Measurements from ENCODE around the gene ATP8A2.

Gene ATP8A2

GRCh38 chr13:25462301-25463125 lies 90.7 kb downstream of the ATP8A2 start:
- Histone ChIP-seq H3K9me3 (ENCODE audit: control insufficient read depth, insufficient read depth, low read length) (no peaks in the 10 kb centered on the region), H3K4me3 (ENCODE audit: low read depth, low read length) (no peak overlapping the region), H3K27me3 (ENCODE audit: control insufficient read depth, insufficient read depth, low read length) (no peaks in the 10 kb centered on the region), H3K27ac (ENCODE audit: low read depth, low read length) (no peak overlapping the region), H3K4me1 (ENCODE audit: control insufficient read depth, insufficient read depth, low read length) (no peaks in the 10 kb centered on the region), H3K36me3 (ENCODE audit: control insufficient read depth, insufficient read depth, low read length) (no peaks in the 10 kb centered on the region), H3K9ac (ENCODE audit: low read depth, low read length) (no peak overlapping the region)

DNA sequence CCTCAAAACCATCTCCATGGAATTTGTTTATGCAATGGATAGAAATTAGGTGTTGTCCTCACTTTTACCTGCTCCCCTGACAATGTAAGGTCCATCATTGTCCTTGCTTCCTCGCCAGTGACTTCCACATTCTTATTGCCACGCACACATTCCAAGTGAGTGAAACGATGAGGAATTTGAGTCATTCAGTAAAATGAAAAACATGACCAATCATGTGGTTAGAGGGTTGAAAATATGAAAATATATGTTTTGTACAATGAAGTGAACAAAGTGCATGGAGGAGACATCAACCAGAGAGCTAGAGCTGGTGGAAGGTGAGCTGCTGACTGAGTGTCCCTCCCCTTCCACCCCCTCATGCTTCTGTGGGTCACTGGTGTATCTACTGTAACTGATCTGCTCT lies 91.7 kb downstream of the ATP8A2 start:
- 0 out of 2 replicates have a peak, but pooled peaks cover 3% of the 10 kb centered on the region for H3K4me1 ChIP-seq (ENCODE audit: control insufficient read depth, insufficient read depth, low read length)
- H3K36me3 ChIP-seq (ENCODE audit: control insufficient read depth, insufficient read depth, low read length): no peaks in the 10 kb centered on the region
- H3K27ac ChIP-seq (ENCODE audit: low read depth, low read length): no peak overlapping the region
- H3K4me3 ChIP-seq (ENCODE audit: low read depth, low read length): no peak overlapping the region
- H3K9ac ChIP-seq (ENCODE audit: low read depth, low read length): no peak overlapping the region
- H3K27me3 ChIP-seq (ENCODE audit: control insufficient read depth, insufficient read depth, low read length): peaks cover 6% of the 10 kb centered on the region
- no peaks in the 10 kb centered on the region for H3K9me3 ChIP-seq (ENCODE audit: control insufficient read depth, insufficient read depth, low read length)

- Histone ChIP-seq H3K9ac (ENCODE audit: low read depth, low read length) (no peak overlapping the region), H3K4me1 (ENCODE audit: control insufficient read depth, insufficient read depth, low read length) (0 out of 2 replicates have a peak, but pooled peaks cover 3% of the 10 kb centered on the region), H3K36me3 (ENCODE audit: control insufficient read depth, insufficient read depth, low read length) (no peaks in the 10 kb centered on the region), H3K27me3 (ENCODE audit: control insufficient read depth, insufficient read depth, low read length) (peaks cover 26% of the 10 kb centered on the region), H3K4me3 (ENCODE audit: low read depth, low read length) (no peak overlapping the region), H3K27ac (ENCODE audit: low read depth, low read length) (no peak overlapping the region), H3K9me3 (ENCODE audit: control insufficient read depth, insufficient read depth, low read length) (no peaks in the 10 kb centered on the region)
These were observed 95.1 kb downstream of the ATP8A2 start for GRCh38 chr13:25466880-25467279.

GRCh38 chr13:25468325-25469168 lies 96.8 kb downstream of the ATP8A2 start:
- peaks cover 26% of the 10 kb centered on the region for H3K27me3 ChIP-seq (ENCODE audit: control insufficient read depth, insufficient read depth, low read length)
- H3K4me1 ChIP-seq (ENCODE audit: control insufficient read depth, insufficient read depth, low read length): 0 out of 2 replicates have a peak, but pooled peaks cover 3% of the 10 kb centered on the region
- H3K4me3 ChIP-seq (ENCODE audit: low read depth, low read length): peak overlapping the region; percentile 91
- no peaks in the 10 kb centered on the region for H3K36me3 ChIP-seq (ENCODE audit: control insufficient read depth, insufficient read depth, low read length)
- no peak overlapping the region for H3K27ac ChIP-seq (ENCODE audit: low read depth, low read length)
- H3K9ac ChIP-seq (ENCODE audit: low read depth, low read length): peak overlapping the region; percentile 51; the same call in 1 of the 2 replicates
- no peaks in the 10 kb centered on the region for H3K9me3 ChIP-seq (ENCODE audit: control insufficient read depth, insufficient read depth, low read length)

DNA sequence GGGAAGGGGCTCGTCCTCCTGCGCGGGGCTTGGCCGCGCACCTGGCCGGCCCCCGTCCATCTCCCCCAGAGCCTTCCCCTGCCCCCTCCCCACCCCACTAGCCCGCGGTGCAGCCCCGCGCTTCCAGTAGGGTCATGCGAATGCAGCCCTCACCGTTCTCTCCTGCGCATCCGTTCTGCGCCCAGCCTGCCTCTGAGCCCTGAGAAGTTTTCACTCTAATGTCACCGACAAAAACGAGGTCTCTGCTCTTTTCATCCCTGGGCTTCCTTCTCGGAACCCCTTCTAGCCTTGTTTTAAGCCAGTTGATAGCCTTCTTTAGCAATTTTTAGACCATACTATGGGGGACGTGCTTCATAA lies 97.4 kb downstream of the ATP8A2 start:
- H3K4me3 ChIP-seq (ENCODE audit: low read depth, low read length): peak overlapping the region; percentile 91
- H3K27ac ChIP-seq (ENCODE audit: low read depth, low read length): no peak overlapping the region
- 0 out of 2 replicates have a peak, but pooled peaks cover 3% of the 10 kb centered on the region for H3K4me1 ChIP-seq (ENCODE audit: control insufficient read depth, insufficient read depth, low read length)
- no peaks in the 10 kb centered on the region for H3K36me3 ChIP-seq (ENCODE audit: control insufficient read depth, insufficient read depth, low read length)
- H3K9ac ChIP-seq (ENCODE audit: low read depth, low read length): no peak overlapping the region
- H3K9me3 ChIP-seq (ENCODE audit: control insufficient read depth, insufficient read depth, low read length): no peaks in the 10 kb centered on the region
- H3K27me3 ChIP-seq (ENCODE audit: control insufficient read depth, insufficient read depth, low read length): peaks cover 26% of the 10 kb centered on the region

DNA sequence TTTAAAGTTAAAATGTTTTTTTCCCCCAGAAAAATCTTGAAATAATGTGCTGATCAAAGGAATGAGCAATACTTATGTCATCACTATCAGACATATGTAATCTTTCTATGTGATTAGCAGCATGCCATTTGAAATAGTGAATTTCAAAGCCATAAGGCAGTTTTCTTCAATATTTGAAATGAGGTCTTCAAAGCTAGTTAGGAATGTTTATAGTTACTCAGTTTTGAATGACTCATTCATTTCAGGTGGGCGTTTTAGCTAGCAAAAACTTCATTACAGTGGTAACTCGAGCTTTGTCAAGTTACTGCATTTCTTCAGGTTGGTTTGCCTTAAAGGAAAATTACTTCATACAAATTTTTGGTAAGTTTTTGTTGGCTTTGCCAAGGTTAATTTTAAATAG lies 102.1 kb downstream of the ATP8A2 start:
- Histone ChIP-seq H3K9ac (ENCODE audit: low read depth, low read length) (no peak overlapping the region), H3K36me3 (ENCODE audit: control insufficient read depth, insufficient read depth, low read length) (no peaks in the 10 kb centered on the region), H3K4me3 (ENCODE audit: low read depth, low read length) (no peak overlapping the region), H3K27ac (ENCODE audit: low read depth, low read length) (no peak overlapping the region), H3K27me3 (ENCODE audit: control insufficient read depth, insufficient read depth, low read length) (peaks cover 20% of the 10 kb centered on the region), H3K9me3 (ENCODE audit: control insufficient read depth, insufficient read depth, low read length) (no peaks in the 10 kb centered on the region), H3K4me1 (ENCODE audit: control insufficient read depth, insufficient read depth, low read length) (peaks cover 11% of the 10 kb centered on the region)

GRCh38 chr13:25478186-25478585 lies 106.4 kb downstream of the ATP8A2 start:
- H3K27ac ChIP-seq (ENCODE audit: low read depth, low read length): peak overlapping the region; percentile 93
- peak overlapping the region; percentile 22; the same call in 1 of the 2 replicates for H3K4me3 ChIP-seq (ENCODE audit: low read depth, low read length)
- no peaks in the 10 kb centered on the region for H3K27me3 ChIP-seq (ENCODE audit: control insufficient read depth, insufficient read depth, low read length)
- H3K9me3 ChIP-seq (ENCODE audit: control insufficient read depth, insufficient read depth, low read length): peaks cover 14% of the 10 kb centered on the region
- peaks cover 11% of the 10 kb centered on the region for H3K4me1 ChIP-seq (ENCODE audit: control insufficient read depth, insufficient read depth, low read length)
- H3K36me3 ChIP-seq (ENCODE audit: control insufficient read depth, insufficient read depth, low read length): no peaks in the 10 kb centered on the region
- H3K9ac ChIP-seq (ENCODE audit: low read depth, low read length): peak overlapping the region; percentile 34; the same call in 1 of the 2 replicates

DNA sequence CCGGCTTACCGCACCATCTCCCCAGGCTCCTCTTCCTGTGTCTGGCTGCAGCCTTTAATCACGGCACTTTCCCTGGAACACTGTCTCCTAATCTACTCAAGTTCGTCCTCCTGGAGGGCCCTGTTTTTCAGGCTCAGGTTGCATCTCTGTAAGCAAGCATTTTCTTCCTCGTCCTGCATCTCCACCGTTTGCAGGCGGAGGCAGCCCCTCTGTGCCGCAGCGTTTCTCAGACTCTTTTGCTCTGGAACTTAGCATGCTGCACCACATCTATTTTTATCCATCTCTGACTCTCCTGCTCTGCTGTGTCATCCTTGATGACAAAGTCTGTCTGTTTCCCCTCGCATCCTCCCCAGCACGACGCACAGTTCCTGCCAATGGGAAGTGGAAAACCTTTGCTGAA lies 117.5 kb downstream of the ATP8A2 start:
- no peak overlapping the region for H3K4me3 ChIP-seq (ENCODE audit: low read depth, low read length)
- H3K27ac ChIP-seq (ENCODE audit: low read depth, low read length): no peak overlapping the region
- H3K9me3 ChIP-seq (ENCODE audit: control insufficient read depth, insufficient read depth, low read length): no peaks in the 10 kb centered on the region
- no peaks in the 10 kb centered on the region for H3K27me3 ChIP-seq (ENCODE audit: control insufficient read depth, insufficient read depth, low read length)
- H3K9ac ChIP-seq (ENCODE audit: low read depth, low read length): no peak overlapping the region
- no peaks in the 10 kb centered on the region for H3K36me3 ChIP-seq (ENCODE audit: control insufficient read depth, insufficient read depth, low read length)
- H3K4me1 ChIP-seq (ENCODE audit: control insufficient read depth, insufficient read depth, low read length): peaks cover 12% of the 10 kb centered on the region; the same call in 1 of the 2 replicates

GRCh38 chr13:25490236-25490635 lies 118.5 kb downstream of the ATP8A2 start:
- Histone ChIP-seq H3K9me3 (ENCODE audit: control insufficient read depth, insufficient read depth, low read length) (no peaks in the 10 kb centered on the region), H3K27ac (ENCODE audit: low read depth, low read length) (no peak overlapping the region), H3K9ac (ENCODE audit: low read depth, low read length) (no peak overlapping the region), H3K4me1 (ENCODE audit: control insufficient read depth, insufficient read depth, low read length) (peaks cover 17% of the 10 kb centered on the region; the same call in 1 of the 2 replicates), H3K36me3 (ENCODE audit: control insufficient read depth, insufficient read depth, low read length) (no peaks in the 10 kb centered on the region), H3K27me3 (ENCODE audit: control insufficient read depth, insufficient read depth, low read length) (no peaks in the 10 kb centered on the region), H3K4me3 (ENCODE audit: low read depth, low read length) (no peak overlapping the region)

GRCh38 chr13:25493931-25494640 lies 122.3 kb downstream of the ATP8A2 start:
- H3K4me3 ChIP-seq (ENCODE audit: low read depth, low read length): no peak overlapping the region
- H3K9me3 ChIP-seq (ENCODE audit: control insufficient read depth, insufficient read depth, low read length): no peaks in the 10 kb centered on the region
- no peak overlapping the region for H3K27ac ChIP-seq (ENCODE audit: low read depth, low read length)
- H3K4me1 ChIP-seq (ENCODE audit: control insufficient read depth, insufficient read depth, low read length): peaks cover 11% of the 10 kb centered on the region; the same call in 1 of the 2 replicates
- H3K9ac ChIP-seq (ENCODE audit: low read depth, low read length): no peak overlapping the region
- H3K27me3 ChIP-seq (ENCODE audit: control insufficient read depth, insufficient read depth, low read length): no peaks in the 10 kb centered on the region
- no peaks in the 10 kb centered on the region for H3K36me3 ChIP-seq (ENCODE audit: control insufficient read depth, insufficient read depth, low read length)
